T-cell (primary cell): ENCODE measurements around the gene COQ4. TPM values are rescaled to one million over a fixed set of nuclear protein-coding genes. Genes with fewer than 3 reads are reported as not detected.

Experiments
- ATAC-seq, 4 experiments: fragments of 200-7000 bp in 3 of 4; fragments of 150-1000 bp in 1 of 4; cut with Tn5 transposase; replicated peaks in 1 of 4; 1 replicate in 3 of 4; 2 replicates in 1 of 4; pipeline ENCODE4 v1.10.0; 2021; ENCODE audit warnings: moderate library complexity in 3 of 4, mild to moderate bottlenecking in 2 of 4, moderate number of reproducible peaks in 1 of 4
- CTCF ChIA-PET, 2 donors: fragments of 300-600 bp; sonication (Branson Sonifier 250); formaldehyde crosslinking; loops; one replicate each; lab custom pipeline; 2022; ENCODE audit warnings: antibody characterized with exemption in 2 of 2; lab: Charles Lee
- POLR2A ChIA-PET, 2 donors: fragments of 300-600 bp; sonication (Branson Sonifier 250); formaldehyde crosslinking; loops; one replicate each; lab custom pipeline; 2022; ENCODE audit warnings: antibody characterized with exemption in 2 of 2; lab: Charles Lee
- DNase-seq, 35 experiments: peaks; one replicate each; pipeline versions ENCODE4 v3.0.0 to v3.0.0-alpha.2; 2013 to 2023
- H3K27ac ChIP-seq: one replicate; pipeline ENCODE4 v1.5.1; 2013; ENCODE audit warnings: low read length
- H3K27me3 ChIP-seq, 2 experiments: replicated peaks in 1 of 2; 1 replicate in 1 of 2; 2 replicates in 1 of 2; pipeline versions ENCODE4 v1.6.1 to v1.7.0; 2013; ENCODE audit warnings: low read length in 1 of 2, mixed read lengths in 1 of 2; ENCODE audit not compliant: control insufficient read depth in 2 of 2, insufficient read depth in 2 of 2; ENCODE audit errors: extremely low read depth in 1 of 2
- H3K36me3 ChIP-seq, 2 donors: 1 replicate in 1 of 2; 2 replicates in 1 of 2; pipeline versions ENCODE4 v1.6.1 to v1.7.0; 2013; ENCODE audit warnings: low read length in 1 of 2; ENCODE audit not compliant: control insufficient read depth in 2 of 2, insufficient read depth in 1 of 2; ENCODE audit errors: extremely low read depth in 1 of 2
- H3K4me1 ChIP-seq, 2 experiments: 1 replicate in 1 of 2; 2 replicates in 1 of 2; pipeline versions ENCODE4 v1.6.1 to v1.7.0; 2013; ENCODE audit warnings: low read length in 2 of 2, mixed read lengths in 1 of 2; ENCODE audit not compliant: insufficient read depth in 2 of 2, control insufficient read depth in 1 of 2; ENCODE audit errors: extremely low read depth in 1 of 2
- H3K4me3 ChIP-seq, 2 donors: 1 replicate in 1 of 2; 2 replicates in 1 of 2; pipeline versions ENCODE4 v1.5.1 to v1.7.0; 2013; ENCODE audit warnings: mild to moderate bottlenecking in 2 of 2, low read length in 1 of 2, moderate library complexity in 1 of 2; ENCODE audit not compliant: control insufficient read depth in 1 of 2; ENCODE audit errors: extremely low read depth in 1 of 2
- H3K9me3 ChIP-seq: 2 replicates; pipeline ENCODE4 v1.7.0; 2013
- H3K27ac Mint-ChIP-seq, 2 donors: one replicate each; pipeline ENCODE4 v1.8.0; 2020 to 2021; ENCODE audit warnings: mild to moderate bottlenecking in 2 of 2, mixed read lengths in 2 of 2
- H3K27me3 Mint-ChIP-seq, 2 donors: one replicate each; pipeline ENCODE4 v1.8.0; 2021 to 2022; ENCODE audit warnings: mixed read lengths in 2 of 2
- H3K36me3 Mint-ChIP-seq: one replicate; pipeline ENCODE4 v1.8.0; 2021; ENCODE audit warnings: mixed read lengths
- H3K4me1 Mint-ChIP-seq, 3 donors: one replicate each; pipeline ENCODE4 v1.8.0; 2020 to 2022; ENCODE audit warnings: mixed read lengths in 3 of 3, mild to moderate bottlenecking in 1 of 3
- H3K4me3 Mint-ChIP-seq, 3 donors: one replicate each; pipeline ENCODE4 v1.8.0; 2020 to 2022; ENCODE audit warnings: mild to moderate bottlenecking in 3 of 3, mixed read lengths in 3 of 3, moderate library complexity in 3 of 3
- H3K9me3 Mint-ChIP-seq, 3 donors: one replicate each; pipeline ENCODE4 v1.8.0; 2020 to 2022; ENCODE audit warnings: mixed read lengths in 3 of 3
- WGBS: methylation state at CpG from one replicate; pipeline ENCODE4 v1.1.5; 2013; ENCODE audit warnings: missing lambda C conversion rate; ENCODE audit not compliant: insufficient coverage; 5-methylcytosine and 5-hydroxymethylcytosine counted together
- total RNA-seq, 35 experiments: library from RNA in 6 of 35; stranded (reverse) in 6 of 35; fragments of 120-200 nt in 1 of 35; gene quantifications; one replicate each; pipeline versions ENCODE4 v1.2.1 to v1.2.4 and lab custom pipeline; 2013 to 2026

The COQ4 gene
- total RNA-seq (10 to 100 TPM; 32.2 to 60.0 (median 54.5) TPM), total RNA-seq (lab: John Stamatoyannopoulos, UW) (25.2 to 69.7 (median 40.9) reads per million in 29 experiments)
- total RNA-seq (2013): 27.8 TPM

DNA sequence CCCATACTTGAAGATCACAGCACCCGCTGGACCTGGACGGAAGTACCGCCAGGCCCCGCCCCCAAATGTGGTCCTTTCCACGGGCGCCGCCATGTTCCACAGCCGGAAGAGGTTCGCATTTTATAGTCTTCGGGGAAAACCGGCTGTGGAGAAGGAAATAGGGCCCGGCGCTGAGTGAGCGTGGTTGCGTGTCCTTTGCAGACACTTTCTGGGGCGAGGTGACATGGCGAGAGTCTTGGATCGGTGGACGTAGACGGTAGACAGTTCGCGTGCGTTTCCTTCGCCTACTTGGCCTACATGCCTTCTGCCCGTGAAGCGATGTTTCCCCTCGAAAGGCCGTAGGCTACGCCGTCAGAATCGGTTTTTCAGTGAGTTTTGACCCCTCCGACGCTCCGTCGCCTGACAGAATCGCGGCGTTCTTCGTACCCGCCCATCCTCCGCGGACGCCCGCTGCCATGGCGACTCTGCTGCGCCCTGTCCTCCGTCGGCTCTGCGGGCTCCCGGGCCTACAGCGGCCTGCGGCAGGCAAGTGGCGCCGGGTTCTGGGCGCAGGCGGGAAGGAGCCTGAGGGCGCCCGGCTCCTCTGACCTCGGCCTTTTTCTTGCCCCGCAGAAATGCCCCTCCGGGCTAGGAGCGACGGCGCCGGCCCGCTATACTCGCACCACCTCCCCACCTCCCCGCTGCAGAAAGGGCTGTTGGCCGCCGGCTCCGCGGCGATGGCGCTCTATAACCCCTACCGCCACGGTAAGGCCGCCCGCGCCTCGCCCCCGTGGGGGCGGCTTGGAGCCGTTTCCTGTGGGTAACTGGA, at the start of gene COQ4, which contains the start of gene TRUB2:
TSS of gene COQ4 (plus strand) at position 436 of the 808 bp plus-strand sequence. CDS start at position 456, 20 bp downstream.
TSS of gene TRUB2 (minus strand) at position 44 of the 808 bp plus-strand sequence. CDS start at position 5, 39 bp downstream.
- Histone ChIP-seq H3K27ac (peak within 1 kb of the TSS; percentile 83), H3K27me3 (no peaks in the 10 kb centered on the region), H3K36me3 (peaks cover 0 to 24% of the 10 kb centered on the region in 2 donors), H3K4me3 (peak within 1 kb of the TSS; percentile 77 to 80), H3K9me3 (no peaks in the 10 kb centered on the region), H3K4me1 (peaks cover 8 to 37% of the 10 kb centered on the region in 2 experiments)
- DNase-seq: peak; percentile 84 to 96 (median 90)
- ChIA-PET CTCF (no interaction called here), POLR2A (no interaction called here)
- peak; percentile 90 to 92 (median 91) for ATAC-seq
- H3K36me3 Mint-ChIP-seq: peaks cover 13% of the 10 kb centered on the region
- H3K27ac Mint-ChIP-seq: peak within 1 kb of the TSS; percentile 97 to 100
- peak within 1 kb of the TSS; percentile 90 to 97 (median 95) for H3K4me3 Mint-ChIP-seq
- under 1% methylated on average over 78 of the region's 83 CpGs for WGBS
- no peaks in the 10 kb centered on the region for H3K9me3 Mint-ChIP-seq
- H3K4me1 Mint-ChIP-seq: peaks cover 26 to 42% (median 37%) of the 10 kb centered on the region in 3 donors
- H3K27me3 Mint-ChIP-seq: no peaks in the 10 kb centered on the region

DNA sequence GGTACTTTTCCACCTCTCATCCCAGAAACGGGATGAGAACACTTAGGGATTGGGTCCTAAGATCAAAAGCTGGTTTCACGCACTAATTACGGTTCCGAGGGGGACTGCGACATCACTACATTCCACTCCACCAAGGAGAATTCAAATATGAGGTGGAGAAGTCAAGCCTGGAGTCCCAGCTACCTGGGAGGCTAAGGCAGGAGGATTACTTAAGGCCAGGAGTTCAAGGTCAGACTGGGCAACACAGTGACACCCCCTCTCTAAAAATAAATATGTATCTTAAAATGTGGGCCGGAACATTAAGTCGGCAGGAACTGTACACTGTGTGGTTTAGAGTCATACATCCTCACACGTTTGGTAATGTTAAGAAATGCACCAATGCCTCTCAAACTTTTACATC, 48.4 kb upstream of the COQ4 start:
- ChIA-PET CTCF (interaction anchor here in 1 of 2 donors (0.5 kb wide), 1 partner anchor 1713 kb away, joined by 3 read pairs; no protein-coding TSS in a partner anchor), POLR2A (interaction anchor here in 1 of 2 donors (0.6 kb wide), 1 partner anchor 34 kb away, joined by 3 read pairs; no protein-coding TSS in a partner anchor)
- H3K36me3 Mint-ChIP-seq: peaks cover 24% of the 10 kb centered on the region
- H3K9me3 Mint-ChIP-seq: no peaks in the 10 kb centered on the region
- Histone ChIP-seq H3K36me3 (peaks cover 0 to 27% of the 10 kb centered on the region in 2 donors), H3K4me1 (peaks cover 3 to 25% of the 10 kb centered on the region in 2 experiments), H3K27me3 (no peaks in the 10 kb centered on the region), H3K9me3 (no peaks in the 10 kb centered on the region), H3K4me3 (no peak overlapping the region), H3K27ac (no peak overlapping the region)
- peaks cover 26 to 42% (median 37%) of the 10 kb centered on the region in 3 donors for H3K4me1 Mint-ChIP-seq
- no peak overlapping the region for H3K27ac Mint-ChIP-seq
- DNase-seq (no peak), ATAC-seq (no peak)
- WGBS: no CpG with 5 or more reads among the region's 8 CpGs
- H3K27me3 Mint-ChIP-seq: no peaks in the 10 kb centered on the region
- H3K4me3 Mint-ChIP-seq: peak overlapping the region; percentile 93 to 97 (median 95)

DNA sequence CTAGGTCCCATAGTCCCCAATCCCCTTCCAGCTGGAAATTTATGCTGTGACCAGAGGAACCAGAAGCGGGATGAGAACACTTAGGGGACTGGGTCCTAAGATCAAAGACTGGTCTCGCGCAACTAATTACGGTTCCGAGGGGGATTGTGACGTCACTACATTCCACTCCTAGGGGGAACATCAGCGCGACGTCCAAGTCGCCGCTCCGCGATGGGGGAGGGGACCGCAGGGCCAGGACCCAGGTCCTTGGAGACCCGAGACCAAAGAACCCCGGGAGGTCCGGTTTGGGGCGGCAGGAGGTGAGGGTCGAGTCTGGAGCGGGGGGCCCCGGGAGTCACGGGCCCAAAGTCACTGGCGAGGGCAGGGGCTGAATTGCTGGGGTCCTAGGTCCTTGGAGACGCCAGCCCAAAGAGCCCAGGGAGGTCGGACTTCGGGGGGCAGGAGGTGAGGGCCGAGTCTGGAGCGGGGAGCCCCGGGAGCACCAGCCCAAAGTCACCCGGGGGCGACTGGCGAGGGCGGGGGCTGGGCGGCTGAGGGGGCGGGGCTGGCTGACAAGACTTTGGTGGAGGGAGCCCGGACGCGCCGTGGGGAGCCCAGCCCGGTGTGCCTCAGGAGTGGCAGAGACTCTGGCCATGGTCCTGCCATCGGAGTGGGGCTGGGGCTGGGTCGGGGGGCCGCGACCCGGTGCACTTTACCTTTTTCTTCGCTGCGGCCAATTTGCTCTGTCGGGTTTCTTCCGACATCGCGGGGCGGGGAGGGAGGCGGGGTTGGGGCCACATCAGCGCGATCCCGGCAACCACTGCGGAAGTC, 47.2 kb upstream of the COQ4 start, which contains the start of gene GOLGA2:
TSS of gene GOLGA2 (minus strand) at position 810 of the 810 bp plus-strand sequence. CDS start at position 779, 31 bp downstream.
- ATAC-seq: peak; percentile 61 to 66 (median 63)
- Mint-ChIP-seq H3K27me3 (no peaks in the 10 kb centered on the region), H3K4me1 (peaks cover 28 to 49% (median 39%) of the 10 kb centered on the region in 3 donors), H3K9me3 (no peaks in the 10 kb centered on the region), H3K4me3 (peak within 1 kb of the TSS; percentile 93 to 97 (median 95)), H3K36me3 (peaks cover 29% of the 10 kb centered on the region), H3K27ac (peak within 1 kb of the TSS; percentile 96 to 98)
- H3K27ac ChIP-seq: peak within 1 kb of the TSS; percentile 61
- ChIA-PET CTCF (interaction anchor here in 1 of 2 donors (1.2 kb wide), 1 partner anchor 25 kb away, joined by 8 read pairs; no protein-coding TSS in a partner anchor), POLR2A (no interaction called here)
- H3K9me3 ChIP-seq: no peaks in the 10 kb centered on the region
- H3K4me1 ChIP-seq: peaks cover 3 to 25% of the 10 kb centered on the region in 2 experiments
- peaks cover 0 to 24% of the 10 kb centered on the region in 2 donors for H3K36me3 ChIP-seq
- WGBS: under 1% methylated on average over 44 of the region's 57 CpGs
- H3K4me3 ChIP-seq: peak within 1 kb of the TSS; percentile 78 to 82
- H3K27me3 ChIP-seq: no peaks in the 10 kb centered on the region
- peak in 3 of 35 experiments; percentile 4 to 37 (median 4) for DNase-seq

DNA sequence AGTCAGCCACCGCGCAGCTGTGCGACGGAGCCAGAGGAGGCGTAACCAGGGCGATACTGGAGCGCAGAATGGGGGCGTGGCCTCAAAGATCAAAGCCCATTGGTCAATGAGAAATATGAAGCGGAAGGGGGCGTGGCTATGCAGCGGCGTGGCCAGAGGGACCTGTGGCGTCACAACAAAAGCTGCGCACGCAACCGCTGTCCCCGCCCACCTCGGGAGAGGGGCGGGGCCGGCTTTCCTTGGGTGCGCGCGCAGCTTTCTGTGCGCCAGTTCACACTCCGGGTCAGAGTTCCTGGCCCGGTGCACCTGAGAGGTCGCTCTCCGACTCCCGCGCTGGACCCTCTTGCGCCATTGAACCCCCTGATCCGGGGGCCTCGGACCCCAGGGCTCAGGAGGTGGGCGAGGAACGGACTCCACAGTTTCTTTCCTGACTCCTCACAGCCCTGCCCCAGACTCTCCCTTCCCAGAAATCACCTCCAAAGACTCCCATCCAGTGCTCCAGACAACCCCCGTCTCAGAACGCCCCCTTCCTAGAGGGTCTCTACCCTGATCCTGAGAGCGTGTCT, 46.5 kb upstream of the COQ4 start, which contains the start of gene SWI5:
TSS of gene SWI5 (plus strand) at position 269 of the 566 bp plus-strand sequence.
- H3K4me3 Mint-ChIP-seq: peak within 1 kb of the TSS; percentile 93 to 97 (median 95)
- under 1% methylated on average over 38 of the region's 38 CpGs for WGBS
- peaks cover 3 to 25% of the 10 kb centered on the region in 2 experiments for H3K4me1 ChIP-seq
- H3K36me3 ChIP-seq: peaks cover 0 to 17% of the 10 kb centered on the region in 2 donors
- ATAC-seq (peak; percentile 96 to 97 (median 96)), DNase-seq (peak; percentile 98 to 100 (median 100))
- no peaks in the 10 kb centered on the region for H3K9me3 ChIP-seq
- H3K4me3 ChIP-seq: peak within 1 kb of the TSS; percentile 78 to 82
- peaks cover 22% of the 10 kb centered on the region for H3K36me3 Mint-ChIP-seq
- H3K27me3 ChIP-seq: no peaks in the 10 kb centered on the region
- H3K27ac Mint-ChIP-seq: peak within 1 kb of the TSS; percentile 96 to 98
- no peaks in the 10 kb centered on the region for H3K9me3 Mint-ChIP-seq
- CTCF ChIA-PET: interaction anchor here in 1 of 2 donors (0.6 to 1.2 kb wide), 2 partner anchors 26 to 542 kb away, joined by 3 to 8 read pairs; partner anchors contain the start of gene ENDOG
- POLR2A ChIA-PET: no interaction called here
- H3K27me3 Mint-ChIP-seq: no peaks in the 10 kb centered on the region
- peaks cover 28 to 49% (median 39%) of the 10 kb centered on the region in 3 donors for H3K4me1 Mint-ChIP-seq
- peak within 1 kb of the TSS; percentile 61 for H3K27ac ChIP-seq

DNA sequence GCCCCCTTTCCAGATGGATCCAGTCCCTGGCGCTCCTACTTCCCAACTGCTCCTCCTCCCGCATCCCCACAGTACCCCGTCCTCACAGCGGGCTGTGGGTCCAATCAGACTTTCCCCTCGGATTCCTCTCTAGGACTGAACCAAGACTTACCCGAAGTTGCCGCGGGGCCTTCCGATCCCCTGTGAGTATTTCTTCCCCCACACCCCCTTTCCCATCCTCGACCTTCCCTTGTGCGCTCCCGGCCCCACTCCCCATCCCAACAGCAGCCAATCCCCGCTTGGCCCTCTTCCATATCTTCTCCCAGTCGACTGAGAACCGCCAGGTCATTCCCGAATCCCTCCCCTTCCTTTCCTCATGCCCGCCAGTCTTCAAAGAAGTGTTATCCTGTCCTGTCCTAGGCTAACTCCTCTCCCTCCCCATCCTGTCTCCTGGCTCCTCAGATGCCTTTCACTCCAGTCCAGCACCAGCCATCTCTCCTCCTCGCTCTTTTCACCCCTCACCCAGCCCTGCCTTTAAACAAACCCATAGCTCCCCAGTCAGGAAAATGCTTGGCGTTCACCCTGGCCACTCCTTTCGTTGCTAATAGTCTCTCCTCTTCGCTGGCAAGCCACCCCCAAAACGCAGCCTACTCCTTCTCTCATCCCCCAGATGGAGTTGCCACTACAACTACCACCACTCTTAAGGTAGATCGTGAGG, 45.9 kb upstream of the COQ4 start:
- no peaks in the 10 kb centered on the region for H3K27me3 Mint-ChIP-seq
- ATAC-seq (no peak), DNase-seq (peak in 1 of 35 experiments; percentile 7)
- peaks cover 22% of the 10 kb centered on the region for H3K36me3 Mint-ChIP-seq
- Histone ChIP-seq H3K27me3 (no peaks in the 10 kb centered on the region), H3K27ac (peak overlapping the region; percentile 61), H3K36me3 (peaks cover 0 to 11% of the 10 kb centered on the region in 2 donors), H3K4me3 (peak overlapping the region; percentile 66 to 78), H3K9me3 (no peaks in the 10 kb centered on the region), H3K4me1 (peaks cover 3 to 25% of the 10 kb centered on the region in 2 experiments)
- no peaks in the 10 kb centered on the region for H3K9me3 Mint-ChIP-seq
- WGBS: 27% methylated on average over 23 of the region's 23 CpGs
- POLR2A ChIA-PET: no interaction called here
- H3K27ac Mint-ChIP-seq: peak overlapping the region; percentile 96 to 98
- peak overlapping the region; percentile 93 to 97 (median 95) for H3K4me3 Mint-ChIP-seq
- H3K4me1 Mint-ChIP-seq: peaks cover 28 to 49% (median 39%) of the 10 kb centered on the region in 3 donors
- CTCF ChIA-PET: interaction anchor here in 1 of 2 donors (0.6 to 1.2 kb wide), 2 partner anchors 26 to 542 kb away, joined by 3 to 8 read pairs; partner anchors contain the start of gene ENDOG
